ENCODE results near the gene GUCD1. TPM values are rescaled to one million over a fixed set of nuclear protein-coding genes. Genes with fewer than 3 reads are reported as not detected.

Gene GUCD1
- total and polyA plus RNA-seq, 2 of the 13 experiments (the other 11 are each of a cell fraction or from before 2014, with no cell fraction given) = 128 to 245 TPM

- TF ChIP-seq, protein P1, sequence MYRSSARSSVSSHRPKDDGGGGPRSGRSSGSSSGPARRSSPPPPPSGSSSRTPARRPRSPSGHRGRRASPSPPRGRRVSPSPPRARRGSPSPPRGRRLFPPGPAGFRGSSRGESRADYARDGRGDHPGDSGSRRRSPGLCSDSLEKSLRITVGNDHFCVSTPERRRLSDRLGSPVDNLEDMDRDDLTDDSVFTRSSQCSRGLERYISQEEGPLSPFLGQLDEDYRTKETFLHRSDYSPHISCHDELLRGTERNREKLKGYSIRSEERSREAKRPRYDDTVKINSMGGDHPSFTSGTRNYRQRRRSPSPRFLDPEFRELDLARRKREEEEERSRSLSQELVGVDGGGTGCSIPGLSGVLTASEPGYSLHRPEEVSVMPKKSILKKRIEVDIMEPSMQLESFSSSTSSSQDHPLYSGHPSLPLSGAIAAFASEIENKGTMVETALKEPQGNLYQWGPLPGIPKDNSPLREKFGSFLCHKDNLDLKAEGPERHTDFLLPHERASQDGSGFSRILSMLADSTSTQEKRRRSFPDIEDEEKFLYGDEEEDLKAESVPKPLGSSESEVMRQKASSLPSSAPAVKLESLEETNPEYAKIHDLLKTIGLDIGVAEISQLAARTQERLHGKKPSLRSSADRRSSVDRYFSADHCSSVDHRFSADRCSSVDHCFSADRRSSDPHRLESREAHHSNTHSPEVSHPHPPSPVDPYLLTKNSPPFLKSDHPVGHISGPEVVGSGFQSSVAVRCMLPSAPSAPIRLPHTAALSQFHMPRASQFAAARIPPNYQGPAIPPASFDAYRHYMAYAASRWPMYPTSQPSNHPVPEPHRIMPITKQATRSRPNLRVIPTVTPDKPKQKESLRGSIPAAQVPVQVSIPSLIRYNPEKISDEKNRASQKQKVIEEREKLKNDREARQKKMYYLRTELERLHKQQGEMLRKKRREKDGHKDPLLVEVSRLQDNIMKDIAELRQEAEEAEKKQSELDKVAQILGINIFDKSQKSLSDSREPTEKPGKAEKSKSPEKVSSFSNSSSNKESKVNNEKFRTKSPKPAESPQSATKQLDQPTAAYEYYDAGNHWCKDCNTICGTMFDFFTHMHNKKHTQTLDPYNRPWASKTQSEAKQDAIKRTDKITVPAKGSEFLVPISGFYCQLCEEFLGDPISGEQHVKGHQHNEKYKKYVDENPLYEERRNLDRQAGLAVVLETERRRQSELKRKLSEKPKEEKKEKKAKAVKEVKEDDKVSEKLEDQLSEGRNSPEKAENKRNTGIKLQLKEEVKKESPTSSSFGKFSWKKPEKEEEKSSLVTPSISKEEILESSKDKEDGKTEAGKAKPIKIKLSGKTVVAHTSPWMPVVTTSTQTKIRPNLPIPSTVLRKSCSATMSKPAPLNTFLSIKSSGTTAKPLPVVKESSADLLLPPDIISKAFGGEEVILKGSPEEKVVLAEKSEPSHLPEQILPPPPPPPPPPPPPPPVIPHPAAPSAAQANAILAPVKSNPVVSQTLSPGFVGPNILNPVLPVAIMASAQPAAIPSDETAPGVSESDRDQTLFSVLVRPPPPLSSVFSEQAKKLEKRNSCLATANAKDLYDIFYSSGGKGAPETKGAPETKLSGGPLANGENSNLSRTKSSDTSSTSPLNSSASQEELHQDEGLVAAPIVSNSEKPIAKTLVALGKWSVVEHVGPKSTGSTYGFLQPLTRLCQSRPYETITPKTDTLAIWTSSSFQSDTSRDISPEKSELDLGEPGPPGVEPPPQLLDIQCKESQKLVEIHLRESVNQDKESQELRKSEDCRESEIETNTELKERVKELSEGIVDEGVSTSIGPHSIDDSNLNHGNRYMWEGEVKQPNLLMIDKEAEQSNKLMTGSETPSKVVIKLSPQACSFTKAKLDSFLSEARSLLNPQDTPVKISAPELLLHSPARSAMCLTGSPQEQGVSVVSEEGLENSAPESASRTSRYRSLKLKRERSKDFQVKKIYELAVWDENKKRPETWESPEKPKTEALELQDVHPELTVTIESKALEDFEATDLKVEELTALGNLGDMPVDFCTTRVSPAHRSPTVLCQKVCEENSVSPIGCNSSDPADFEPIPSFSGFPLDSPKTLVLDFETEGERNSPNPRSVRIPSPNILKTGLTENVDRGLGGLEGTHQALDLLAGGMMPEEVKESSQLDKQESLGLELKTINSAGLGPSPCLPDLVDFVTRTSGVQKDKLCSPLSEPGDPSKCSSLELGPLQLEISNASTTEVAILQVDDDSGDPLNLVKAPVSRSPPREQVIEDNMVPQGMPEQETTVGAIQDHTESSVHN (CRISPR knock-in tag; IDR thresholded peaks at IDR 0.05) = no peak
- TF ChIP-seq NFKB2 (CRISPR knock-in tag; IDR thresholded peaks at IDR 0.05; ENCODE audit: borderline replicate concordance) (no peak), PHF20 (CRISPR knock-in tag; IDR thresholded peaks at IDR 0.05) (no peak)
Observed at GRCh38 chr22:24564376-24565058, 9.6 kb upstream of the GUCD1 start (continued).

GRCh38 chr22:24563246-24563645 lies 8.3 kb upstream of the GUCD1 start:
- in situ Hi-C loops (cut with HindIII; ENCODE audit: extremely low pct_ligation_motif_present, low pct_unique_long_range_greater_than_20kb) (no loop called here), intact Hi-C loops (cut with micrococcal nuclease; ENCODE audit: unreplicated experiment) (no loop called here)
- DNase-seq (ENCODE audit: low spot score) (no peak), ATAC-seq (no peak), FAIRE-seq (no peak)
- Histone ChIP-seq H3K27ac (ENCODE audit: extremely low read length, insufficient read depth, low read length) (peak overlapping the region; percentile 74), H4K20me1 (ENCODE audit: insufficient read depth, low read length) (peaks cover 29% of the 10 kb centered on the region), H3K27me3 (ENCODE audit: control insufficient read depth in 1 of 2, insufficient read depth in 2 of 2, low read length in 2 of 2) (no peaks in the 10 kb centered on the region), H3K4me1 (ENCODE audit: insufficient read depth, low read length) (peaks cover 90% of the 10 kb centered on the region), H3K9ac (ENCODE audit: insufficient read depth, low read depth, low read length) (0 out of 2 replicates have a peak overlapping the region, but pooled peaks have one; percentile 10), H3K79me2 (ENCODE audit: insufficient read depth, low read length) (peaks cover 89% of the 10 kb centered on the region), H3K36me3 (replicated peaks in 1 of 2; ENCODE audit: control insufficient read depth in 1 of 2, insufficient read depth in 2 of 2, low read length in 2 of 2) (peaks cover 31 to 66% of the 10 kb centered on the region in 2 experiments), H3K4me3 (replicated peaks in 1 of 3; ENCODE audit: insufficient read depth in 1 of 3, low read depth in 2 of 3, low read length in 3 of 3) (no peak overlapping the region), H2AFZ (ENCODE audit: low read length) (no peak overlapping the region), H3K4me2 (ENCODE audit: low read depth, low read length) (peak overlapping the region; percentile 64; the same call in 1 of the 2 replicates), H3K9me3 (ENCODE audit: low read length) (no peaks in the 10 kb centered on the region)
- 92% methylated on average over 2 of the region's 2 CpGs for WGBS (ENCODE audit: low lambda C conversion rate)
- BruUV-seq (replicated peaks) = no TSS peak
- CTCF ChIA-PET (ENCODE audit: low intra/inter-chr PET ratio, low total read pairs) = no interaction called here
- POLR2A ChIA-PET = interaction anchor here (1.8 to 4.1 kb wide), 4 partner anchors 9 to 56 kb away, joined by 6 to 43 read pairs (median 30); partner anchors contain the start of genes GUCD1 and SNRPD3
- TF ChIP-seq MAZ (IDR thresholded peaks at IDR 0.05; ENCODE audit: borderline replicate concordance, low read depth, low read length) (no peak), MAZ (CRISPR knock-in tag; IDR thresholded peaks at IDR 0.05; ENCODE audit: low read depth) (no peak), REST (IDR thresholded peaks at IDR 0.05; ENCODE audit: borderline replicate concordance in 1 of 2, low read depth in 1 of 2, low read length in 2 of 2) (no peak), ZNF713 (CRISPR knock-in tag; IDR thresholded peaks at IDR 0.05) (no peak), POLR2AphosphoS5 (IDR thresholded peaks at IDR 0.05; ENCODE audit: low read depth, low read length) (no peak), ZNF350 (CRISPR knock-in tag; IDR thresholded peaks at IDR 0.05; ENCODE audit: borderline replicate concordance, low read depth) (no peak), RBFOX2 (IDR thresholded peaks at IDR 0.05; ENCODE audit: low read depth, low read length) (no peak)
